Activated CD8-positive, alpha-beta memory T cell treated with anti-CD3 and anti-CD28 coated beads, Interleukin-2, amount 10 ng/mL, durations not matched to agents 7 days and 5 days (primary cell): ENCODE data around the gene LHX4. TPM values are rescaled to one million over a fixed set of nuclear protein-coding genes. Genes with fewer than 3 reads are reported as not detected.

Source experiments
- ATAC-seq: fragments of 150-1000 bp; cut with Tn5 transposase; one replicate; pipeline ENCODE4 v1.10.0; 2021; ENCODE audit warnings: moderate library complexity
- CTCF ChIA-PET: fragments of 350-600 bp; sonication (Branson Sonifier 250); formaldehyde crosslinking; loops from one replicate; lab custom pipeline; 2021; ENCODE audit warnings: antibody characterized with exemption; lab: Charles Lee
- DNase-seq: peaks from one replicate; pipeline ENCODE4 v3.0.0-alpha.2; 2020
- H3K27ac Mint-ChIP-seq: one replicate; pipeline ENCODE4 v1.8.0; 2021; ENCODE audit warnings: mild to moderate bottlenecking, mixed read lengths
- H3K27me3 Mint-ChIP-seq: one replicate; pipeline ENCODE4 v1.8.0; 2021; ENCODE audit warnings: mixed read lengths
- H3K36me3 Mint-ChIP-seq: one replicate; pipeline ENCODE4 v1.8.0; 2021; ENCODE audit warnings: mild to moderate bottlenecking, mixed read lengths
- H3K4me1 Mint-ChIP-seq: one replicate; pipeline ENCODE4 v1.8.0; 2021; ENCODE audit warnings: mixed read lengths
- H3K4me3 Mint-ChIP-seq: one replicate; pipeline ENCODE4 v1.8.0; 2021; ENCODE audit warnings: mild to moderate bottlenecking, moderate library complexity, mixed read lengths
- H3K9me3 Mint-ChIP-seq: one replicate; pipeline ENCODE4 v1.8.0; 2022; ENCODE audit warnings: low read depth, mixed read lengths
- total RNA-seq, 2 experiments: library from RNA; stranded (reverse); gene quantifications; one replicate each; pipeline ENCODE4 v1.2.3, GENCODE V29; 2021

LHX4 gene
- total RNA-seq, 2 experiments from 2014 or later, result not detected

DNA sequence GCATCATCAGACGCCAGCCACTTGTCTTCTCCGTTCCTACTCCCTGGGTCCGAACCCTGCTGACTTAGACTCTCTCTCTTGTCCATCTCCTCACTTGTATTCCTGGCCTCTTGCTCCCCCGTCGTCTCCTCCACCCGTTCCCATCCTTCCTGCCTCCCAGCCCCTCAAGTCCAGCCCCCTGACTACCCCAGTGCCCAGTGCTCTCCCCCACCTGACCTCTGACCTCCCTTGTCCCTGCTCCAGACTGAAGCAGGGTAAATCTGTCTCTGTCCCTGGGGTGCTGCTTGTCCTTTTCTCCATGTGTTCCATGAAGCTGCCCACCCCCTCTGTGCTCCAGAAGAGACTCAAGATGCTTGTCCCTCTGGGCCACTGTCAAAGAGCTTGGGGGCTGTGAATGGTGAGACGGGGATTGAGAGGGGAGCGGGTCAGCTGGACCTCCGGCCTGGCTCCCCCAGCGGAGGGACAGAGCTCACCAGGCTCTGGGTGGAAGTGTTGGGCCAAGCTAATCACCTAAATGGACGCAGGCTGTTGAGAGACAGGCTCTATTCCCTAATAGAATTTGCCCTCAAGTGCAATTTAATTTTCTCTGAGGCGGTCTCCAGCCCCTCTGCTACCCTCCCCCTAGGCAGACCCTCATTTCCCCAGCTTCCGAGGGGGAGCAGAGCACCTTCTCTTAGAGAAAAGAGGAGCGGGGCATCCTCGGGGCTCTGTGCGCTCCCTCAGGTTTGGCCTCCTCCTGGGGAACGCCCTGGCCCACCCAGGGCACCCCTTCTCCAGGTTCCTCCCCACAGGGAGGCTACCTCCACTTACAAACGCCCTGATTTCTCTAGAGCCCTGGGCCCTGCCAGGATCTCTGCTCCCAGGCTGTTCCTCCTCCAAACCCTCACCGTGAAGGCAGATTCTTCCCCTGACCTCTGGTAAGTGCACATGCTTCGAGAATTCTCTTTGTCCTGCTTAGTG lies 11.0 kb upstream of the LHX4 start:
- H3K27me3 Mint-ChIP-seq, result peaks cover 21% of the 10 kb centered on the region
- no peak for ATAC-seq
- DNase-seq, result no peak
- H3K4me3 Mint-ChIP-seq, result no peak overlapping the region
- H3K4me1 Mint-ChIP-seq, result peaks cover under 1% of the 10 kb centered on the region
- H3K36me3 Mint-ChIP-seq, result no peaks in the 10 kb centered on the region
- no peaks in the 10 kb centered on the region for H3K9me3 Mint-ChIP-seq
- CTCF ChIA-PET, result no interaction called here
- no peak overlapping the region for H3K27ac Mint-ChIP-seq

GRCh38 chr1:180219776-180220175 lies 10.3 kb upstream of the LHX4 start:
- Mint-ChIP-seq H3K36me3 (no peaks in the 10 kb centered on the region), H3K27ac (no peak overlapping the region), H3K9me3 (no peaks in the 10 kb centered on the region), H3K4me3 (no peak overlapping the region), H3K27me3 (peaks cover 28% of the 10 kb centered on the region), H3K4me1 (no peaks in the 10 kb centered on the region)
- DNase-seq (no peak), ATAC-seq (no peak)
- CTCF ChIA-PET, result no interaction called here

DNA sequence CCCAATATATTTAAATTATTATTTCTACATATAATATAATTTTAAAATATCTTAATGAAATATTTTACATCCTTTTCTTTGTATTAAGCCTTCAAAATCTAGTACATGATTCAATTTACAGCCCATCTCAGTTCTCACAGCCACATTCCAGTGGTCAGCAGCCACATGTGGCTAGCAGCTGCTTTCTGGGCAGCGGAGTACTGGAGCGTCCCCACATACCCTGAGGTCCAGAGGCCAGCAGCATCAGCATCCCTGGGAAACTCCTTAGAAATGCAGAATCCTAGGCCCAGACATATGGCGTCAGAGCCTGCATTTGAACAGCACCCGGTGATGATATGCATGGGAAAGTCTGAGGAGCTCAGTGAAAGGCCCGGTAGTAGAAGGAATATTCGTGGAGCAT lies 8.6 kb upstream of the LHX4 start:
- ATAC-seq (no peak), DNase-seq (no peak)
- Mint-ChIP-seq H3K9me3 (no peaks in the 10 kb centered on the region), H3K4me3 (no peak overlapping the region), H3K36me3 (no peaks in the 10 kb centered on the region), H3K27ac (no peak overlapping the region), H3K27me3 (peaks cover 39% of the 10 kb centered on the region), H3K4me1 (no peaks in the 10 kb centered on the region)
- CTCF ChIA-PET, result no interaction called here

DNA sequence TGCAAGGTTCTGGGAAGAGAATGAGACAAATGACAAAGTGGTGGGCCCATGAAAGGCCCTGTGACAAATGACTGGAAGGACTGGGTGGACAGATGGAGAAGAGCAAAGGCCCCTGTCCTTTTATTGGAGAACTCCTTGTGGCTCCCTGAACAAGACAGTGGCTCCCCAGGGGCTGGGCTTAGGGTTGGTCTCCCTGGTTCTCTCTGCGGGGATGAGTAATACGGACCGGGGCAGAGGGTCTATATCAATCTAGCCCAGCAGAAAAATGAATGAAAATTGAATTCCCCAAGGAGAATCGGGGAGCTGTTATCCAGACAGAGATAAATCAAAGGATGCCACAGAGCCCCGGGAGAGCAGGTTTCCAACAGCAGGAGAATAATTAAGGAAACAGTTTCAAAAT lies 5.2 kb upstream of the LHX4 start:
- CTCF ChIA-PET, result interaction anchor here (0.8 to 2.7 kb wide), 2 partner anchors 12 to 46 kb away, joined by 3 to 9 read pairs; no protein-coding TSS in a partner anchor
- Mint-ChIP-seq H3K27me3 (peaks cover 63% of the 10 kb centered on the region), H3K4me1 (peaks cover 5% of the 10 kb centered on the region)

GRCh38 chr1:180225403-180225802 lies 4.7 kb upstream of the LHX4 start:
- CTCF ChIA-PET, result interaction anchor here (0.8 kb wide), 1 partner anchor 46 kb away, joined by 3 read pairs; no protein-coding TSS in a partner anchor

More for the DNA sequence above, 5.2 kb upstream of the LHX4 start:
- Mint-ChIP-seq H3K27ac (no peak overlapping the region), H3K4me3 (no peak overlapping the region), H3K36me3 (no peaks in the 10 kb centered on the region), H3K9me3 (no peaks in the 10 kb centered on the region)
- DNase-seq, result no peak
- ATAC-seq, result no peak

DNA sequence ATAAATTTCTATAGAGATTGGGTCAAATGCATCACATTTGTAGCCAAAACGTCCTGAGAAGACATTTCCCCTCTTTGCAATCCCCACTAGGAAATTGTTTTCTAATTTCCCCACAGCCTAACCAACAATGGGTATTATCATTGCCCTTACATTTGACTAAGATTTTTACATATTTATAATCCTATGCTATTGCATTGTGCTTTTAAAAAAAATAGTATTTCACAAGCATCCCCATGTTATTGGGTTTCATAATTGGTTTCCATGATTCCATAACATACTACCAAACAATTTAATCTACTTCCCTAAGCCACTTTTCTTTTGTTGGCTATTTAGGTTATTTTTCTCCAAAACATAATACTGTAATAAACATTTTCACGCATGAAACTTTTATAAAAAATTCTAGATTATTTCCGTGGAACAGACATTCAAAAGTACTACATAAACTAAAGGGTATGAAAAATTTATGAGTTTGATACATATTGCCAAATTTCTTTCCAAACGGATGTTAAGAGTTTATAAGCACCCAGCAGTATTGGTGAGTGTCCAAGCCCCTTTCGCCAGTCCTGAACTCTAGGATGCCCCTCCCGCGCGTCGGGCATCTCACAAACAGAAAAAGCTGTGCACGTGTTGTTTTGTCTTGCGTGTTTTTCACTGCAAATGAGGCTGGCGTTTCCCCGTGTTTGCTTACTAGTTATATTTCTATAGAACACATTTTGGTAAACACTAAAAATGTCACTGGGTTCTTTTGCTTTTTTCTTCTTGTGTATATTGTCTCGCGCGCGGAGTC lies 2.0 kb upstream of the LHX4 start:
- Mint-ChIP-seq H3K27me3 (peaks cover 81% of the 10 kb centered on the region), H3K4me3 (peak overlapping the region; percentile 19), H3K36me3 (no peaks in the 10 kb centered on the region), H3K27ac (no peak overlapping the region), H3K4me1 (peaks cover 18% of the 10 kb centered on the region), H3K9me3 (no peaks in the 10 kb centered on the region)
- CTCF ChIA-PET, result no interaction called here
- ATAC-seq (no peak), DNase-seq (no peak)

More at GRCh38 chr1:180225403-180225802, 4.7 kb upstream of the LHX4 start:
- no peaks in the 10 kb centered on the region for H3K36me3 Mint-ChIP-seq
- H3K4me3 Mint-ChIP-seq, result no peak overlapping the region
- no peak overlapping the region for H3K27ac Mint-ChIP-seq
- DNase-seq (no peak), ATAC-seq (no peak)
- H3K4me1 Mint-ChIP-seq, result peaks cover 6% of the 10 kb centered on the region
- H3K9me3 Mint-ChIP-seq, result no peaks in the 10 kb centered on the region
- peaks cover 65% of the 10 kb centered on the region for H3K27me3 Mint-ChIP-seq

DNA sequence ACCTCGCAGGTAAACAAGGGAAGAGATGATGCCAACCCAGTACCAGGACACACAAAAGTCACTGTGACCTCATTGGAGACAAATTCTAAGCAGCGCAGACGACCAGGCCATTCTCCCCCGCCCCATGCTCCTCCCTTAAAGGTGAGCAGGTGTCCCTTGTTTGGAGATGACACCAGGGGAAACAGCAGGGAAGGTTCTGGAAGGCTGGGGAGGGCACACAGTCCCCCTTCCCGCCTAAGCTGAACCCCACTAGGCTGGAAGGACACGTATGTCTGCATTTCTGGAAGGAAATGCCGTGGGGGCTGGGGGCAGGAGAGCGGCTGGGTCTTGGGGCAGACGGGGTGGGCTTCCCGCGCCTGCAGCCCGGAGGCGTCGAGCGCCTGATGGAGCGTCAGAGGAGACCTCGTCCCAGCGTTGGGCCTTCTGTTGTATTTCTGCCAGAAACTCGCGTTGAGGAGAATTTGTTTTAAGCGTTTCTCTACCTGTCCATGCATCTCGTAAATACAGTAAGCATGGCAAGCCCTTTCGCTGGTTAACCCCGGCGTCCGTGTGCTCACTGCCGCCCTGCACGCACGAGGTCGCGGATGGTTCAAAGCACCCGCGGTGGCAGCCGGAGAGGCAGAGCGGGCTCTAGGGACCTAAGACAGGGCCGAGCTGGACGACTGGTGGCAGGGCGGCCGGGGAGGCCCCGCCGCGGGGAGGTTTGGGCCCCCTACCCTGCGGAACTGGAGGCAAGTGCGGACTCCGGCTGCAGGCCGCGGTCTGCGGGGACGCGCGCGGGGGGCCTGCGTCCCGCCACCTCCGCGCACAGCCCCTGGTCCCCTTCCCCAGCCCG lies 1.2 kb upstream of the LHX4 start:
- no peak for DNase-seq
- H3K4me1 Mint-ChIP-seq, result peaks cover 22% of the 10 kb centered on the region
- peaks cover 81% of the 10 kb centered on the region for H3K27me3 Mint-ChIP-seq
- H3K4me3 Mint-ChIP-seq, result peak overlapping the region; percentile 60
- no peak overlapping the region for H3K27ac Mint-ChIP-seq
- no peaks in the 10 kb centered on the region for H3K36me3 Mint-ChIP-seq
- no peaks in the 10 kb centered on the region for H3K9me3 Mint-ChIP-seq
- ATAC-seq, result peak; percentile 19
- CTCF ChIA-PET, result no interaction called here

- ATAC-seq (peak; percentile 2), DNase-seq (peak; percentile 45)
- Mint-ChIP-seq H3K27me3 (peaks cover 81% of the 10 kb centered on the region), H3K27ac (no peak overlapping the region), H3K36me3 (no peaks in the 10 kb centered on the region), H3K9me3 (no peaks in the 10 kb centered on the region), H3K4me3 (peak overlapping the region; percentile 63), H3K4me1 (peaks cover 31% of the 10 kb centered on the region)
- CTCF ChIA-PET, result interaction anchor here (1.4 kb wide), 1 partner anchor 416 kb away, joined by 3 read pairs; no protein-coding TSS in a partner anchor
These were observed 339 bp downstream of the LHX4 start for GRCh38 chr1:180230416-180230790.

GRCh38 chr1:180230791-180231505 lies 884 bp downstream of the LHX4 start:
- peaks cover 34% of the 10 kb centered on the region for H3K4me1 Mint-ChIP-seq
- H3K36me3 Mint-ChIP-seq, result no peaks in the 10 kb centered on the region
- DNase-seq (no peak), ATAC-seq (no peak)
- no peak overlapping the region for H3K27ac Mint-ChIP-seq
- no peaks in the 10 kb centered on the region for H3K9me3 Mint-ChIP-seq
- CTCF ChIA-PET, result interaction anchor here (1.0 to 1.4 kb wide), 3 partner anchors 9 to 417 kb away, joined by 3 to 5 read pairs (median 3); no protein-coding TSS in a partner anchor
- peak overlapping the region; percentile 63 for H3K4me3 Mint-ChIP-seq
- H3K27me3 Mint-ChIP-seq, result peaks cover 81% of the 10 kb centered on the region

- CTCF ChIA-PET, result interaction anchor here (1.0 to 1.4 kb wide), 2 partner anchors 8 to 34 kb away, joined by 3 to 5 read pairs; no protein-coding TSS in a partner anchor
- Mint-ChIP-seq H3K27me3 (peaks cover 84% of the 10 kb centered on the region), H3K27ac (no peak overlapping the region), H3K36me3 (no peaks in the 10 kb centered on the region), H3K9me3 (no peaks in the 10 kb centered on the region), H3K4me1 (peaks cover 38% of the 10 kb centered on the region), H3K4me3 (peak overlapping the region; percentile 63)
- ATAC-seq (no peak), DNase-seq (peak; percentile 47)
These were observed 1.4 kb downstream of the LHX4 start for GRCh38 chr1:180231506-180231921.

- ATAC-seq (no peak), DNase-seq (no peak)
- H3K27ac Mint-ChIP-seq, result peak overlapping the region; percentile 25
These were observed 1.9 kb downstream of the LHX4 start for GRCh38 chr1:180231936-180232335.

GRCh38 chr1:180232521-180233043 lies 2.5 kb downstream of the LHX4 start:
- Mint-ChIP-seq H3K27ac (no peak overlapping the region), H3K27me3 (peaks cover 86% of the 10 kb centered on the region), H3K4me3 (no peak overlapping the region), H3K36me3 (no peaks in the 10 kb centered on the region), H3K4me1 (peaks cover 40% of the 10 kb centered on the region), H3K9me3 (no peaks in the 10 kb centered on the region)
- CTCF ChIA-PET, result no interaction called here
- DNase-seq (no peak), ATAC-seq (no peak)

More at GRCh38 chr1:180231936-180232335, 1.9 kb downstream of the LHX4 start:
- H3K36me3 Mint-ChIP-seq, result no peaks in the 10 kb centered on the region
- CTCF ChIA-PET, result interaction anchor here (1.0 to 1.4 kb wide), 2 partner anchors 8 to 34 kb away, joined by 3 to 5 read pairs; no protein-coding TSS in a partner anchor
- peaks cover 84% of the 10 kb centered on the region for H3K27me3 Mint-ChIP-seq
- H3K9me3 Mint-ChIP-seq, result no peaks in the 10 kb centered on the region
- peak overlapping the region; percentile 63 for H3K4me3 Mint-ChIP-seq
- peaks cover 40% of the 10 kb centered on the region for H3K4me1 Mint-ChIP-seq
